Measurements from ENCODE around the gene MEIS1.

Gene MEIS1

GRCh38 chr2:66555091-66555490 is 120.2 kb downstream of the MEIS1 start:
- no peak for DNase-seq (ENCODE audit: low spot score)
- TF ChIP-seq, protein P1, sequence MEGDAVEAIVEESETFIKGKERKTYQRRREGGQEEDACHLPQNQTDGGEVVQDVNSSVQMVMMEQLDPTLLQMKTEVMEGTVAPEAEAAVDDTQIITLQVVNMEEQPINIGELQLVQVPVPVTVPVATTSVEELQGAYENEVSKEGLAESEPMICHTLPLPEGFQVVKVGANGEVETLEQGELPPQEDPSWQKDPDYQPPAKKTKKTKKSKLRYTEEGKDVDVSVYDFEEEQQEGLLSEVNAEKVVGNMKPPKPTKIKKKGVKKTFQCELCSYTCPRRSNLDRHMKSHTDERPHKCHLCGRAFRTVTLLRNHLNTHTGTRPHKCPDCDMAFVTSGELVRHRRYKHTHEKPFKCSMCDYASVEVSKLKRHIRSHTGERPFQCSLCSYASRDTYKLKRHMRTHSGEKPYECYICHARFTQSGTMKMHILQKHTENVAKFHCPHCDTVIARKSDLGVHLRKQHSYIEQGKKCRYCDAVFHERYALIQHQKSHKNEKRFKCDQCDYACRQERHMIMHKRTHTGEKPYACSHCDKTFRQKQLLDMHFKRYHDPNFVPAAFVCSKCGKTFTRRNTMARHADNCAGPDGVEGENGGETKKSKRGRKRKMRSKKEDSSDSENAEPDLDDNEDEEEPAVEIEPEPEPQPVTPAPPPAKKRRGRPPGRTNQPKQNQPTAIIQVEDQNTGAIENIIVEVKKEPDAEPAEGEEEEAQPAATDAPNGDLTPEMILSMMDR (IDR thresholded peaks at IDR 0.05; ENCODE audit: extremely low read depth, missing control alignments): no peak

DNA sequence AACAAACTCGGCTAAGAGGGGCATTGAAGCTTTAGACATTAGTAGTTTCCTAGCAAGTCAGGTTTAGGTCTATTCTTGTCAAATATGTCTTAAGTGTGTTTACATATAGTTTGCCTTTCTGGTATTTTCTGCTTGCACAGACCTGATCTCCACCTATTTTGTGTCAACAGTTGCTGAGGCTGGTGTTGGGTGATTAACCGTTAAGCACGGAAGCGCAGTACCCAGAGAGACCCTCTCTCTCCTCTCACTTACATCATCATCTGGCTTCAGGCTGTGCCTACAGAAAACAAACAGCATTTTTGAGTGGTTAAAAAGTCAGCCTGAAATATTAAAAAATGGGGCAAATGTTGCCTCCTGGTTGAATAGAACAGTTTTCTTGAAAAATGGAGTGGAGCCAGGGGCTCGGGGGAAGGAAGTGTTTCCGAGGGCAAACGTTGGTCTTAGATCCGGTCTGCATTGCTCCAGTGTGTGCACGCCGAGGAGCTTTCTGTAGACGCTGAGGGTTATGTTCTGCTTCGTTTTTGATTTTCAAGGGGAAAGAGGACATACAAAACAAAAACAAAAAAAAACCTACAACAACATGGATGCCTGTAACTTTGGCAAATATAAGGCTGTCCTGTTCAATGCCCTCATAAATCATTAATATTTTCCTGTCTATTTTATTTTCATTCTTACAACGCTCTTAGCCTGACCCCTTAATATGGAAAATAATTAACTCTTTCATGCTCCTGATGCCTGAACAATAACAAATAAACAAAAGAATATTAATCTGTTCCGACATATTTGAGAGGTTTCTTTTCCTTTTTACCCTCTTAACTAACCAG is 120.8 kb downstream of the MEIS1 start:
- TF ChIP-seq, protein P1 (IDR thresholded peaks at IDR 0.05; ENCODE audit: extremely low read depth, missing control alignments): no peak
- DNase-seq (ENCODE audit: low spot score): no peak

DNA sequence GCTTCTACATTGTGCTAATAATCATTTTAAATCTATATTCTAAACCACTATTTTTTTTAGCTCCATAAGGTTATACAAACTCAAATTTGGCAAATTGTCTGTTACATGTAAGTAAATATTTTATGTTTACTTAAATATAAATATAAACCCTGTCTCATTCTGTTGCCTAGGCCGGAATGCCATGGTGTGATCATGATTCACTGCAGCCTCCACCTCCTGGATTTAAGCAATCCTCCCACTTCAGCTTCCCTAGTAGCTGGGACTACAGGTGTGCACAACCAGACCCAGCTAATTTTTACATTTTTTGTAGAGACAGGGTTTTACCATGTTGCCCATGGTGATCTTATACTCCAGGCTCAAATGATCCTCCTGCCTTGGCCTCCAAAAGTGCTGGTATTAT is 124.7 kb downstream of the MEIS1 start:
- TF ChIP-seq, protein P1 (IDR thresholded peaks at IDR 0.05; ENCODE audit: extremely low read depth, missing control alignments): no peak
- DNase-seq (ENCODE audit: low spot score): no peak

- no peak for DNase-seq (ENCODE audit: low spot score)
- TF ChIP-seq, protein P1 (IDR thresholded peaks at IDR 0.05; ENCODE audit: extremely low read depth, missing control alignments): no peak
Measured at GRCh38 chr2:66560683-66561082, 125.8 kb downstream of the MEIS1 start.

- TF ChIP-seq, protein P1 (IDR thresholded peaks at IDR 0.05; ENCODE audit: extremely low read depth, missing control alignments): no peak
- DNase-seq (ENCODE audit: low spot score): no peak
Measured at GRCh38 chr2:66561645-66562303, 126.8 kb downstream of the MEIS1 start.

- no peak for DNase-seq (ENCODE audit: low spot score)
- TF ChIP-seq, protein P1 (IDR thresholded peaks at IDR 0.05; ENCODE audit: extremely low read depth, missing control alignments): no peak
Measured at GRCh38 chr2:66562304-66562685, 127.4 kb downstream of the MEIS1 start.

- DNase-seq (ENCODE audit: low spot score): no peak
- TF ChIP-seq, protein P1 (IDR thresholded peaks at IDR 0.05; ENCODE audit: extremely low read depth, missing control alignments): no peak
Measured at GRCh38 chr2:66563473-66563872, 128.5 kb downstream of the MEIS1 start.
